ENCODE results near the gene PNLIPRP2. TPM values are rescaled to one million over a fixed set of nuclear protein-coding genes. Genes with fewer than 3 reads are reported as not detected.

The PNLIPRP2 gene
- total RNA-seq, 1 experiment from 2014 or later = 0.28 TPM

DNA sequence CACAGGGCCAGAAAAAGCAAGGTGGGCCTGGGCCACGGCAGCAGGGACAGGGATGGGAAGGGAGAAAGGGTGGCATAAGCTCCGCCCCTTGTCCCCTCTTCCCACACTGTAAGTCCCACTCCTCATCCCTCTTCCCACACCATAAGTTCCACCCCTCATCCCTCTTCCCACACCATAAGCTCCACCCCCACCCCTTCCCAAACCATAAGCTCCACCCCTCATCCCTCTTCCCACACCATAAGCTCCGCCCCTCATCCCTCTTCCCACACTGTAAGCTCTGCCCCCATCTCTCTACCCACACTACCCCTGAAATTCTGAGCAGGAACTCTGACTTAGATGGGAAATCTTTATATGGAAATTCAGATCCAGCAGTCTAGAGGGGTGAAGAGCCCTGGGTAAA, 65.9 kb downstream of the PNLIPRP2 start:
- Mint-ChIP-seq H3K4me3 (no peak overlapping the region), H3K27ac (no peak overlapping the region), H3K27me3 (ENCODE audit: low read depth) (no peaks in the 10 kb centered on the region), H3K4me1 (peaks cover 38% of the 10 kb centered on the region), H3K9me3 (peaks cover 4% of the 10 kb centered on the region; the same call in 1 of the 2 replicates), H3K36me3 (no peaks in the 10 kb centered on the region; the same call in 1 of the 2 replicates)
- ATAC-seq (no peak), DNase-seq (ENCODE audit: low spot score) (no peak)
- POLR2A ChIA-PET = interaction anchor here (0.6 kb wide), 1 partner anchor 464 kb away, joined by 6 read pairs; no protein-coding TSS in a partner anchor
- TF ChIP-seq TCF7 (CRISPR knock-in tag; IDR thresholded peaks at IDR 0.05; ENCODE audit: low read depth) (no peak), MXD4 (CRISPR knock-in tag; IDR thresholded peaks at IDR 0.05; ENCODE audit: borderline replicate concordance) (no peak)
- TF ChIP-seq, protein P1, sequence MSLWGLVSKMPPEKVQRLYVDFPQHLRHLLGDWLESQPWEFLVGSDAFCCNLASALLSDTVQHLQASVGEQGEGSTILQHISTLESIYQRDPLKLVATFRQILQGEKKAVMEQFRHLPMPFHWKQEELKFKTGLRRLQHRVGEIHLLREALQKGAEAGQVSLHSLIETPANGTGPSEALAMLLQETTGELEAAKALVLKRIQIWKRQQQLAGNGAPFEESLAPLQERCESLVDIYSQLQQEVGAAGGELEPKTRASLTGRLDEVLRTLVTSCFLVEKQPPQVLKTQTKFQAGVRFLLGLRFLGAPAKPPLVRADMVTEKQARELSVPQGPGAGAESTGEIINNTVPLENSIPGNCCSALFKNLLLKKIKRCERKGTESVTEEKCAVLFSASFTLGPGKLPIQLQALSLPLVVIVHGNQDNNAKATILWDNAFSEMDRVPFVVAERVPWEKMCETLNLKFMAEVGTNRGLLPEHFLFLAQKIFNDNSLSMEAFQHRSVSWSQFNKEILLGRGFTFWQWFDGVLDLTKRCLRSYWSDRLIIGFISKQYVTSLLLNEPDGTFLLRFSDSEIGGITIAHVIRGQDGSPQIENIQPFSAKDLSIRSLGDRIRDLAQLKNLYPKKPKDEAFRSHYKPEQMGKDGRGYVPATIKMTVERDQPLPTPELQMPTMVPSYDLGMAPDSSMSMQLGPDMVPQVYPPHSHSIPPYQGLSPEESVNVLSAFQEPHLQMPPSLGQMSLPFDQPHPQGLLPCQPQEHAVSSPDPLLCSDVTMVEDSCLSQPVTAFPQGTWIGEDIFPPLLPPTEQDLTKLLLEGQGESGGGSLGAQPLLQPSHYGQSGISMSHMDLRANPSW (CRISPR knock-in tag; conservative IDR thresholded peaks at IDR 0.05; ENCODE audit: low read depth) = no peak
- CTCF ChIA-PET = interaction anchor here (1.1 to 1.9 kb wide), 2 partner anchors 51 to 488 kb away, joined by 3 to 8 read pairs; no protein-coding TSS in a partner anchor

DNA sequence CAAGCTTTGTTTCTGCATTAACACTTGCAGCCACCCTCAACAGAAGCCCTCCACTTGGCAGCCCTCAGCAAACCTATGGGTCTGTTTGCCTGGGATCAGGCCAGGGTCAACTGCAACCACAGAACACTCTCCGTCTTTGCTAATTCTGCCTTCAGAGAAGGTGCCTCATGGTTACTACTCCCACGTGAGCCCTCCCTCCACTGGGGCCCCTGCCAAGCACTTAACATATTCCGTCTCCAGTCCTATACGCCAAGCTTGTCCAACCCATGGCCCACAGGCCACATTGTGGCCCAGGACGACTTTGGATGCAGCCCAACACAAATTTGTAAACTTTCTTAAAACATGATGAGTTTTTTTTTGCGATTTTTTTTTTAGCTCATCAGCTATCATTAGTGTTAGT, 66.9 kb downstream of the PNLIPRP2 start:
- Mint-ChIP-seq H3K27ac (no peak overlapping the region), H3K9me3 (peaks cover 4% of the 10 kb centered on the region; the same call in 1 of the 2 replicates), H3K4me1 (peaks cover 36% of the 10 kb centered on the region), H3K4me3 (no peak overlapping the region), H3K36me3 (no peaks in the 10 kb centered on the region; the same call in 1 of the 2 replicates), H3K27me3 (ENCODE audit: low read depth) (no peaks in the 10 kb centered on the region)
- TF ChIP-seq, protein P2, sequence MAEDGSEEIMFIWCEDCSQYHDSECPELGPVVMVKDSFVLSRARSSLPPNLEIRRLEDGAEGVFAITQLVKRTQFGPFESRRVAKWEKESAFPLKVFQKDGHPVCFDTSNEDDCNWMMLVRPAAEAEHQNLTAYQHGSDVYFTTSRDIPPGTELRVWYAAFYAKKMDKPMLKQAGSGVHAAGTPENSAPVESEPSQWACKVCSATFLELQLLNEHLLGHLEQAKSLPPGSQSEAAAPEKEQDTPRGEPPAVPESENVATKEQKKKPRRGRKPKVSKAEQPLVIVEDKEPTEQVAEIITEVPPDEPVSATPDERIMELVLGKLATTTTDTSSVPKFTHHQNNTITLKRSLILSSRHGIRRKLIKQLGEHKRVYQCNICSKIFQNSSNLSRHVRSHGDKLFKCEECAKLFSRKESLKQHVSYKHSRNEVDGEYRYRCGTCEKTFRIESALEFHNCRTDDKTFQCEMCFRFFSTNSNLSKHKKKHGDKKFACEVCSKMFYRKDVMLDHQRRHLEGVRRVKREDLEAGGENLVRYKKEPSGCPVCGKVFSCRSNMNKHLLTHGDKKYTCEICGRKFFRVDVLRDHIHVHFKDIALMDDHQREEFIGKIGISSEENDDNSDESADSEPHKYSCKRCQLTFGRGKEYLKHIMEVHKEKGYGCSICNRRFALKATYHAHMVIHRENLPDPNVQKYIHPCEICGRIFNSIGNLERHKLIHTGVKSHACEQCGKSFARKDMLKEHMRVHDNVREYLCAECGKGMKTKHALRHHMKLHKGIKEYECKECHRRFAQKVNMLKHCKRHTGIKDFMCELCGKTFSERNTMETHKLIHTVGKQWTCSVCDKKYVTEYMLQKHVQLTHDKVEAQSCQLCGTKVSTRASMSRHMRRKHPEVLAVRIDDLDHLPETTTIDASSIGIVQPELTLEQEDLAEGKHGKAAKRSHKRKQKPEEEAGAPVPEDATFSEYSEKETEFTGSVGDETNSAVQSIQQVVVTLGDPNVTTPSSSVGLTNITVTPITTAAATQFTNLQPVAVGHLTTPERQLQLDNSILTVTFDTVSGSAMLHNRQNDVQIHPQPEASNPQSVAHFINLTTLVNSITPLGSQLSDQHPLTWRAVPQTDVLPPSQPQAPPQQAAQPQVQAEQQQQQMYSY (CRISPR knock-in tag; IDR thresholded peaks at IDR 0.05) = no peak
- ChIA-PET CTCF (interaction anchor here (1.1 to 1.9 kb wide), 5 partner anchors 50 to 487 kb away, joined by 3 to 8 read pairs (median 4); partner anchors contain the start of gene HSPA12A), POLR2A (no interaction called here)
- DNase-seq (ENCODE audit: low spot score) (no peak), ATAC-seq (no peak)

DNA sequence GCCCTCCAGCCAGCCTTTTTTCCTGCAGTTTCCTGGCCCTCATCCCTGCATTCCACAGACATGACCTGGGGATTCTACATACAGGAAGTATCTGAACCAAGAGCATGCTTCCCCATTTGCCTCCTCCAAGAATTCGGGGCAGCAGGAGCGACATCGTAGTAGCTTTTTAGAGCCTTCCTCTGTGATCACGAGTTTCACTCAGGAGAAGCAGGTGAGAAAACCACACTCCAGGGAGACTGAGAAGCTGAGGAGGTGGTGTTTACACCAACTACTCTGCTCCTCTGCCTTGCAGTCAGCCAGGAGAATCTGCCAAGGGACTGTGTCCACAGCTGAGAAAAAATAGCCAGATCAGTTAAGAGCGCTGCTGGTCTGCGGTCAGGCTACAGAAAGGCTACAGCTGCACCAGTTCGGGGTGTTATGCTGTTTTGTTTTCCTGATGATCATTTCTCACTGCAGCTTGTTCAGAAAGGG, 67.5 kb downstream of the PNLIPRP2 start:
- H3K27ac Mint-ChIP-seq = no peak overlapping the region
- no peaks in the 10 kb centered on the region for H3K27me3 Mint-ChIP-seq (ENCODE audit: low read depth)
- CTCF ChIA-PET = interaction anchor here (1.2 to 1.9 kb wide), 6 partner anchors 55 to 487 kb away, joined by 3 to 8 read pairs (median 4); partner anchors contain the start of gene HSPA12A
- H3K4me1 Mint-ChIP-seq = peaks cover 38% of the 10 kb centered on the region
- POLR2A ChIA-PET = no interaction called here
- H3K36me3 Mint-ChIP-seq = no peaks in the 10 kb centered on the region; the same call in 1 of the 2 replicates
- no peak; the same call in 1 of the 2 replicates for ATAC-seq
- no peak overlapping the region for H3K4me3 Mint-ChIP-seq
- TF ChIP-seq ZNF121 (CRISPR knock-in tag; IDR thresholded peaks at IDR 0.05) (no peak), NFATC4 (CRISPR knock-in tag; IDR thresholded peaks at IDR 0.05) (no peak), MYBL2 (CRISPR knock-in tag; IDR thresholded peaks at IDR 0.05) (no peak), KAT7 (CRISPR knock-in tag; IDR thresholded peaks at IDR 0.05; ENCODE audit: borderline replicate concordance) (no peak), ATF1 (CRISPR knock-in tag; IDR thresholded peaks at IDR 0.05) (no peak), TP53 (CRISPR knock-in tag; IDR thresholded peaks at IDR 0.05) (no peak), ZNF232 (CRISPR knock-in tag; IDR thresholded peaks at IDR 0.05) (no peak)
- TF ChIP-seq, protein P3, sequence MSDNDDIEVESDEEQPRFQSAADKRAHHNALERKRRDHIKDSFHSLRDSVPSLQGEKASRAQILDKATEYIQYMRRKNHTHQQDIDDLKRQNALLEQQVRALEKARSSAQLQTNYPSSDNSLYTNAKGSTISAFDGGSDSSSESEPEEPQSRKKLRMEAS (CRISPR knock-in tag; IDR thresholded peaks at IDR 0.05) = no peak
- DNase-seq (ENCODE audit: low spot score) = no peak
- peaks cover 4% of the 10 kb centered on the region; the same call in 1 of the 2 replicates for H3K9me3 Mint-ChIP-seq
